ENCODE results near the gene RHBDL3.
"Not testable (repeated sequence)": the region's sequence is repeated elsewhere in the genome, so short reads cannot be mapped to it uniquely, and the experiment has no call there.

Gene RHBDL3

DNA sequence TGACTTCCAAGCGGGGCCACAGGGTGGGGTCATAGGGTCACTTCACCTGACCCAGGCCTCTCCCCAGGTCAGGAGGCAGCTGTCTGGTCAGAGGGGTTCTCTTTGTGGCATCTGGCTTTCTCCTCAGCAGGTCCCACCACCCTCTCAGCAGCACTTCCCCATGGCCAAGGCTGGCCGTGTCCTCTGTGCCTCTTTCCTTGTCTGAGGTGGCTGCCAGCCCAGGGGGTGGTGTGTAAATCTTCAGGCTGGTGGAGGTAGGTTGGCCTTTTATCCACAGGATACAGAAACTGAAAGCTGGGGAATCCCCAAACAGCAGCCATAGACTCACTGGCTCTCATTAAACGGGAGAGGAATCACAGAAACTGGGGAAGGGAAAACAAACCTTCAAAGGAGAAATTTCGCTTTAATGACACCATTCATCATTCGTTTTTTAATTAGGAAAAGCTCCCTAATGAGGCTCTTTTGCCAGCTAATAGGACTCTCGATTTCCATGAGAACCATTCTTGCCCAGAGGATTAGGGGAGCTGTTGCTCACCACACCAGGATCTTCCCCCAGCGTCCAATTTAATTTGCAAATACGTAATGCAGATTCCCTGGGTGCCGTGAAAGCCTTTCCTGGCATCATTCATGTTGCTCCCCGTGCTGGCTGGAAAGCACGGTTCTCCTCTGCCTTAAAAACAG lies 58.3 kb downstream of the RHBDL3 start:
- no peak for DNase-seq (ENCODE audit: low read depth)

DNA sequence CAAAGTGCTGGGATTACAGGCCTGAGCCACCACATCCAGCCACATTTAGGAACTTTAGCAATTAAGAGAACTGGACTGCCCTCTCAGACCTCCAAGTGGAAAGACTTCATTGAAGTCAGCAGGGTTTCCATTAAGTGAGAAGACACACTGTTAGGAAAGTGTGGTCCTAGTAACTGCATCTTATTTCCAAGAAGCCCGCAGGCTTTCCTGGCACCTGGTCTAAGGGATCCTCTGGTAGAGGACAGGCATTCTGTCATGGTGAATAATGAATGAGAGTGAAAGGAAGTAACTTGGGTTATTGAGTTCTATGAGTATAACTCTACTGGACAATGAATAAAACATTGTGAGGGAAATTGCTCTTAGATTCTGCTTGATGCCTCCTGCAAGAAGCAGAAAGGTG lies 62.3 kb downstream of the RHBDL3 start:
- no peak for DNase-seq (ENCODE audit: low read depth)

GRCh38 chr17:32330147-32330546 lies 64.5 kb downstream of the RHBDL3 start:
- DNase-seq (ENCODE audit: low read depth): no peak

DNA sequence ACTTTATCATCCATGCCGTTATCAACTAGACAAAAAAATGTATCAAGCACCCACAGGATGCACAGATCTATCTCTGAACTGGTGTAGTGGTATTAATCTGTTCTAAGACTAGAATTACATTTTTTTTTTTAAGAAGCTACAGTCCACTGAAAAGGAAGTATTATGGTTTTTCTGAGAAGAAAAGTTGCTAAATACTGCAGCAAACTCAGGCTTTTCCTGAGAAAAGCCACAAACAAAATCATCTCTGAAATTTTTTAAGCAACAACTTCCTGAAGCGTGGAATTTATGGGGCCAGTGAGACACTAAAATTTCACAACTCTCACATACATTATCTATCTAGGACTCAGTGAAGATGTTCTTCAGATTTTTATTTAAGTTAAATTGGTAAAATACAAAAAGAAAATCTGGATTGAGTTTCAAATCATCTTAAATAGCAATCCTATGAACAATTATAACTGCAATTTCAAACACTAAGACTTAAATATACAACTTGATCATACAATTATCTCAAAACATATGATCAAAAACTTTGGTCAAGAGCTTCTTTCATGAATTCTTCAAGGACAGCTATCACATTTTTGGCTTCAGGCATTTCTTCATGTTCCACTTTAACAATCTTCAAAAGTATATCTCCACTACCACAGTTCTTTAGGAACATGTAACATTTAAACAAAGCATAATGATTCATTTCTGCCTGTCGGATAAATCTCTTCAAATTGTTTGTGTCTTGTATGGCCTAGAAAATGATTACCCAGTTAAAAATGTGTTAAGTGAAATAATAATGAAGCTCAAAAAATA lies 65.8 kb downstream of the RHBDL3 start:
- DNase-seq (ENCODE audit: low read depth): no peak

- no peak for DNase-seq (ENCODE audit: low read depth)
Observed at GRCh38 chr17:32333187-32333586, 67.6 kb downstream of the RHBDL3 start.

DNA sequence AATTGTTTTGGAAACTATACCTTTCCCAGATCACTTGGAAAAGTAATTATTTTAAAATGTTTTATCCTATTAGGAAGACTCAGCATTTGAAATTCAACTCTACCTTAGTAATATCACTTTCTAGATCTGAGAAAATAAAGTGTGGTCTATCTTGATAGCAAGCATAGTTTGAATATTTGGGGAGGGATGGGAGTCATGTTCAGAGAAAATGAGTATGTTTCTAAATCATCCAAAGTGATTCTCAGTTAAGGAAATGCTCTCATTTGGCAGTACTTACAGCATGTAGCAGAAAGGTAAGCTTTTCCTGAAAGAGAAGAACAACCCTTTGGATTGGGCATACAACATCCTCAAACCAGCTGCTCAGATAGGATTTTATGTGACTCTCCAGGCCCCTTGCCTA lies 69.4 kb downstream of the RHBDL3 start:
- DNase-seq (ENCODE audit: low read depth): no peak

DNA sequence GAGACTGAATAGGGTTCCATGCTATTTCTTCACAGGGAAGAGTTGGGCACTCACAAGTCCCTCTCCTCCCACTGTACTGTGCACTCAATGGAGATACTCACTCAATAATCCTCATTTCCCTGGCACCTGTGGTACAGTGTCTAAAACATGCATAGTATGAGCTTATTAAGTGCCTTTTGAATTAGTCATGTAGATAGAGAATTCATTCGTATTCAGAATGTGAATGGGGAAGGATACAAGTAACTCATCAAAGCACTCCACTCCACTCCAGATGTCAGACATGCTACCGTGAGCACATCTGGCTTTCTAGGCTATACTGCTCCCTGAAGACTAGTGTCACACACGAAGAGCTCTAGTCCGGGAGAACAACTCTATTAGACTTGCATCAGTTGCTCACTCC lies 70.1 kb downstream of the RHBDL3 start:
- no peak for DNase-seq (ENCODE audit: low read depth)

- DNase-seq (ENCODE audit: low read depth): peak; percentile 23
Observed at GRCh38 chr17:32341141-32341856, 75.7 kb downstream of the RHBDL3 start.

GRCh38 chr17:32341857-32342602 lies 76.4 kb downstream of the RHBDL3 start, which contains the start of gene C17orf75:
Gene C17orf75, minus strand, starts transcription at chr17:32342173. Its CDS starts 34 bp downstream, at chr17:32342139.
- DNase-seq (ENCODE audit: low read depth): peak; percentile 62

GRCh38 chr17:32342603-32343325 lies 77.1 kb downstream of the RHBDL3 start:
- no peak for DNase-seq (ENCODE audit: low read depth)

DNA sequence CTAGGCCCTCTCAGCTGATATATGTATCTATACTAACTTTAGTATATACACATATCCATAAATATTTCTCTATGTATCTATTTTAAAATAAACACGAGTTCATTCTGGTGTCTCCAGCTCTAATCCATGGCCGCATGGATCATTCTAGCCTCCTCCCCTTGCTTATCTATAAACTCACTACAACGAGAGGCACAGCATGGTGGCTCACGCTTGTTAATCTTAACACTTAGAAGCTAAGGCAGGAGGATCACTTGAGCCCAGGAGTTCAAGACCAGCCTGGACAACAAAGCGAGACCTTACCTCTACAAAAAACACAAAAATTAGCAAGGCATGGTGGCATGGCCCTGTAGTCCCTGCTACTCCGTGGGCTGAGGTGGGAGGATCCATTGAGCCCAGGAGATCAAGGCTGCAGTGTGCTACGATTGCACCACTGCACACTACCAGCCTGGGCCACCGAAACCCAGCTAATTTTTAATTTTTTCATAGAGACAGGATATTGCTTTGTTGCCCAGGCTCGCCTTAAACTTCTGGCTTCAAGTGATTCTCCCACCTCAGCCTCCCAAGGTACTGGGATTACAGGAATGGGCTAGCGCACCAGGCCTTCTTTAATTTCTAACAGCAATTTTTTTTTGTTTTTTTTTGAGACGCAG lies 80.4 kb downstream of the RHBDL3 start:
- DNase-seq (ENCODE audit: low read depth): no peak

GRCh38 chr17:32348483-32348800 lies 82.8 kb downstream of the RHBDL3 start:
- DNase-seq (ENCODE audit: low read depth): no peak

- no peak for DNase-seq (ENCODE audit: low read depth)
Observed at GRCh38 chr17:32349503-32349853, 83.8 kb downstream of the RHBDL3 start.

- DNase-seq (ENCODE audit: low read depth): peak; percentile 92
Observed at GRCh38 chr17:32349854-32350665, 84.4 kb downstream of the RHBDL3 start, which contains the start of gene ZNF207. Gene ZNF207, plus strand, starts transcription at chr17:32350157. Its CDS starts 129 bp downstream, at chr17:32350286.

DNA sequence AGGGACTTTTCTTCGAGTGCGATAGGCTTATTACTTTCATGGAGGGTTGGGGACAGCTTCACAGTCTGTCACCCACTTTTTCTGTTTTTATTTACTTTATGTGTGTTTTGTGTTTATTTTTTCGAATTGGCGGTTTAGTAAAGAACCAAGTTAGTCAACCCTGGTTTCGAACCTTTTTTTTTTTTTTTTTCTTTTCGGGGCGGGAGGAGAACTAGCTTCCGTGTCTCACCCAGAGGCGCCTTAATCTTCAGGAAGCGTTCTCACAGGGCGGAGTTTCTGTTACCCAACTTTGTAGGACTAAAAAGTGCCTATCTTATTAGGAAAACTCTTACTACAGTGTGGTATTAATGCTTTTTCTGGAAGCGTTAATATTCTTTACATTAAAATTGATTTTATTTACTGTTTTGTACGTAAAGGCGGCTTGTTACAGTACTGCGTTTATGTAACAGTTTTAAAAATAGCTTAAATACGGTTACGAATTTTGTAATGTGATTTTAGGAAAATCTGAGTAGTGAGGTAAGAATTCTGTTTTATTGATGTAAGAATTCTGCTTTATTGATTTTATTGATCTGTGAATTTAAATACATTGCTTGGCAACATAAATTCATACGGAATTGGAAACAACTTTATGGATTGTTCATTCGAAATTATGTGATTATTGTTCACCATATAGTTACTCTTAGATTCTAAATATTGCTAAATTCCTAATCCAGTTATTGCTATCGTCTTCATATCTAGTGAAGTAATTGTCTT lies 85.2 kb downstream of the RHBDL3 start:
- DNase-seq (ENCODE audit: low read depth): no peak

GRCh38 chr17:32352734-32353133 lies 87.1 kb downstream of the RHBDL3 start:
- not testable (repeated sequence) for DNase-seq (ENCODE audit: low read depth)

GRCh38 chr17:32355649-32356377 lies 90.2 kb downstream of the RHBDL3 start:
- no peak for DNase-seq (ENCODE audit: low read depth)

GRCh38 chr17:32356378-32356743 lies 90.7 kb downstream of the RHBDL3 start:
- DNase-seq (ENCODE audit: low read depth): no peak

DNA sequence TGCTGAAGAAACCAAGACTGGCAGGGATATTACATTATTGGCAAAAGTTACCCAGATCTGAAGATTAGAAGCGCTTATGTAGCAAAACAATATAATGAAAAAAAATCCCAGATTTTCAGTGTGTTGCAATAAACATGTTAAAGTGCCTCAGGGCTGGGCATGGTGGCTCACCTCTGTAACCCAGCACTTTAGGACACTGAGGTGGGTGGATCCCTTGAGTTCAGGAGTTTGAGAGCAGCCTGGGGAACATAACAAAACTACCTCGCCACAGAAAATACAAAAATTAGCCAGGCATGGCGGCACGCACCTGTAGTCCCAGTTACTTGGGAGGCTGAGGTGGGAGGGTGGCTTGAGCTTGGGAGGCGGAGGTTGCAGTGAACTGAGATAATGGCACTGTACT lies 91.1 kb downstream of the RHBDL3 start:
- no peak for DNase-seq (ENCODE audit: low read depth)

All from activated gamma-delta T cell treated with anti-CD3 and anti-CD28 coated beads, Interleukin-2, amount 50 U/mL, for 16 hours (primary cell).